Fibroblast of lung (primary cell): ENCODE results near the gene SPAG5. TPM values are rescaled to one million over a fixed set of nuclear protein-coding genes. Genes with fewer than 3 reads are reported as not detected.

Source experiments
- DNase-seq, 2 donors: peaks; one replicate each; pipeline versions ENCODE4 v3.0.0 to v3.0.0-alpha.2; 2010; ENCODE audit warnings: low read depth in 2 of 2
- H2AFZ ChIP-seq: 2 replicates; pipeline ENCODE4 v1.5.1; 2012; ENCODE audit warnings: low read length, control low read depth, inconsistent platforms
- H3K27ac ChIP-seq: 2 replicates; pipeline ENCODE4 v1.5.1; 2011; ENCODE audit warnings: low read length, control low read depth; ENCODE audit not compliant: insufficient read depth
- H3K27me3 ChIP-seq: 2 replicates; pipeline ENCODE4 v1.5.1; 2011; ENCODE audit warnings: mild to moderate bottlenecking, low read length; ENCODE audit not compliant: control insufficient read depth, insufficient read depth
- H3K36me3 ChIP-seq: 2 replicates; pipeline ENCODE4 v1.5.1; 2011; ENCODE audit warnings: low read length; ENCODE audit not compliant: control insufficient read depth, insufficient read depth
- H3K4me1 ChIP-seq: 2 replicates; pipeline ENCODE4 v1.5.1; 2011; ENCODE audit warnings: low read length; ENCODE audit not compliant: control insufficient read depth, insufficient read depth; ENCODE audit errors: extremely low read depth
- H3K4me2 ChIP-seq: 2 replicates; pipeline ENCODE4 v1.5.1; 2011; ENCODE audit warnings: low read length, control low read depth; ENCODE audit not compliant: insufficient read depth; ENCODE audit errors: extremely low read depth
- H3K4me3 ChIP-seq, 4 experiments: fragments of 200-600 bp in 1 of 4; sonication (generic) in 1 of 4; replicated peaks in 1 of 4; 2 replicates each; pipeline ENCODE4 v1.5.1; 2011 to 2016; ENCODE audit warnings: low read length in 4 of 4, low read depth in 3 of 4, mild to moderate bottlenecking in 3 of 4, control low read depth in 2 of 4, inconsistent platforms in 1 of 4, mixed read lengths in 1 of 4; ENCODE audit not compliant: insufficient read depth in 1 of 4; ENCODE audit errors: control extremely low read depth in 1 of 4
- H3K79me2 ChIP-seq: 2 replicates; pipeline ENCODE4 v1.5.1; 2012; ENCODE audit warnings: mild to moderate bottlenecking, low read length, inconsistent platforms; ENCODE audit not compliant: control insufficient read depth, insufficient read depth
- H3K9ac ChIP-seq: 2 replicates; pipeline ENCODE4 v1.5.1; 2011; ENCODE audit warnings: mild to moderate bottlenecking, low read length, control low read depth; ENCODE audit not compliant: insufficient read depth
- H3K9me3 ChIP-seq: 2 replicates; pipeline ENCODE4 v1.5.1; 2012; ENCODE audit warnings: low read depth, low read length; ENCODE audit not compliant: control insufficient read depth, insufficient read depth
- H4K20me1 ChIP-seq: 2 replicates; pipeline ENCODE4 v1.5.1; 2011; ENCODE audit warnings: low read length; ENCODE audit not compliant: control insufficient read depth, insufficient read depth; ENCODE audit errors: extremely low read depth
- EZH2 ChIP-seq: IDR thresholded peaks from 2 replicates; pipeline ENCODE4 v1.5.1; 2012; ENCODE audit warnings: low read length, control low read depth, mild to moderate bottlenecking; ENCODE audit errors: missing control alignments
- polyA plus RNA-seq, 2 donors: library from polyadenylated mRNA; depleted of rRNA in 1 of 2; stranded (reverse) in 1 of 2; unstranded in 1 of 2; fragments of >200 nt; gene quantifications; 2 replicates each; pipeline ENCODE4 v1.2.1, GENCODE V29; 2011 to 2012; ENCODE audit warnings: missing spikeins in 1 of 2
- total RNA-seq: library from RNA; depleted of rRNA; stranded (reverse); fragments of >200 nt; gene quantifications from 2 replicates; pipeline ENCODE4 v1.2.1, GENCODE V29; 2014
- TF ChIP-seq, protein P1 (sequence below), 2 donors: IDR thresholded peaks in 1 of 2; conservative IDR thresholded peaks in 1 of 2; 1 replicate in 1 of 2; 2 replicates in 1 of 2; pipeline ENCODE4 v1.5.1; 2011 to 2012; ENCODE audit warnings: low read length in 2 of 2, control low read depth in 1 of 2, inconsistent platforms in 1 of 2, low read depth in 1 of 2, mild to moderate bottlenecking in 1 of 2

The SPAG5 gene
- total and polyA plus RNA-seq, 2 donors (not counting 1 experiment from before 2014, with no cell fraction given), result 12.0 to 13.7 TPM

- DNase-seq, result peak; percentile 93
- peaks cover 6% of the 10 kb centered on the region for H3K4me1 ChIP-seq
- H3K9me3 ChIP-seq, result no peaks in the 10 kb centered on the region
- no peaks in the 10 kb centered on the region for H3K27me3 ChIP-seq
- H2AFZ ChIP-seq, result peak within 1 kb of the TSS; percentile 68
- TF ChIP-seq EZH2, result no peak
- TF ChIP-seq, protein P1, sequence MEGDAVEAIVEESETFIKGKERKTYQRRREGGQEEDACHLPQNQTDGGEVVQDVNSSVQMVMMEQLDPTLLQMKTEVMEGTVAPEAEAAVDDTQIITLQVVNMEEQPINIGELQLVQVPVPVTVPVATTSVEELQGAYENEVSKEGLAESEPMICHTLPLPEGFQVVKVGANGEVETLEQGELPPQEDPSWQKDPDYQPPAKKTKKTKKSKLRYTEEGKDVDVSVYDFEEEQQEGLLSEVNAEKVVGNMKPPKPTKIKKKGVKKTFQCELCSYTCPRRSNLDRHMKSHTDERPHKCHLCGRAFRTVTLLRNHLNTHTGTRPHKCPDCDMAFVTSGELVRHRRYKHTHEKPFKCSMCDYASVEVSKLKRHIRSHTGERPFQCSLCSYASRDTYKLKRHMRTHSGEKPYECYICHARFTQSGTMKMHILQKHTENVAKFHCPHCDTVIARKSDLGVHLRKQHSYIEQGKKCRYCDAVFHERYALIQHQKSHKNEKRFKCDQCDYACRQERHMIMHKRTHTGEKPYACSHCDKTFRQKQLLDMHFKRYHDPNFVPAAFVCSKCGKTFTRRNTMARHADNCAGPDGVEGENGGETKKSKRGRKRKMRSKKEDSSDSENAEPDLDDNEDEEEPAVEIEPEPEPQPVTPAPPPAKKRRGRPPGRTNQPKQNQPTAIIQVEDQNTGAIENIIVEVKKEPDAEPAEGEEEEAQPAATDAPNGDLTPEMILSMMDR (conservative IDR thresholded peaks at IDR 0.05 in 1 of 2, IDR thresholded peaks at IDR 0.05 in 1 of 2; ENCODE audit: low read depth in 1 of 2, low read length in 2 of 2), result no peak
- H3K79me2 ChIP-seq, result peaks cover 22% of the 10 kb centered on the region
- peak within 1 kb of the TSS; percentile 86 to 97 (median 89) for H3K4me3 ChIP-seq
- H3K4me2 ChIP-seq, result peak within 1 kb of the TSS; percentile 99
- H3K9ac ChIP-seq, result peak within 1 kb of the TSS; percentile 79
- H3K36me3 ChIP-seq, result peaks cover 7% of the 10 kb centered on the region
- no peaks in the 10 kb centered on the region for H4K20me1 ChIP-seq
- peak within 1 kb of the TSS; percentile 83 for H3K27ac ChIP-seq
Measured at GRCh38 chr17:28644787-28645575, 46.2 kb upstream of the SPAG5 start, which contains the start of gene BLTP2. BLTP2 (minus strand) TSS chr17:28645158; CDS start chr17:28645056, 102 bp downstream.

DNA sequence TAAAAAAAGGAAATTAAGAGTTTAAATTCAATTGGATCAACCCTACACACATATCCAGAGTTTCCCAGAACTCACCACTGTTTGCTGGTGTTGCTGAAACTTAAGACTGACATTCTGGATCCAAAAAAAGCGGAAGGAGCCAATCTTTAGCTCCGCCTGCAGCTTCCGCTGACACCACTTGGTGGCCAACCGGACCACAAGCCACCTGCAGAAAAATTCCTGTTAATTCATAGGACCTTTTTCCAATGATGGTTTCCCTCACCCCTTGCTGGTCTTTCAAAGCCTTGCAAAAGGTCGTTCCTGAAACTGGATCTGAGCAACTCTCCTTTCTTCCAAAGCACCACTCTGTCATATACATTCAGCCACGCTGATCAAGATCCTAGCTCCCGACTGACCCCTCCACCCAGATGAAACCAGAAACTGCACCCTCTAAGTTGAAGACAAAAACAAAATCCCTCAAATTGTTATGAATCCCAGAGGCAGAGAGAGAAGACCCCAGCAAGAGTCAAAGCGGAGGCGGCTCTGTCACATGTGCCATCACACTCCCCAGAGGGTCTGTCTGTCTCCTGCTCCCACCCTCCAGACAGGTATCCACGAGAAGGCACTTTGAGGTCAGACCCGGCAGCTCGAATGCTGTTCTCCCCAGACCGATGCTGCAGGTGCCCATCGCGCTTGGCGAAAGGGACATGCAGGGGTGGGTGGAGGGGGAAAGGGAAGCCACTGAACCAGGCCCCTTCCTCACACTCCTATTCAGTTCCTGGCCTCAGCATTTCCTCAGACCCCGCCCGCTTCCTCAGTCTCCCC lies 45.4 kb upstream of the SPAG5 start:
- H3K4me3 ChIP-seq, result peak overlapping the region; percentile 86 to 97 (median 89)
- no peaks in the 10 kb centered on the region for H3K27me3 ChIP-seq
- H3K27ac ChIP-seq, result peak overlapping the region; percentile 35
- peaks cover 22% of the 10 kb centered on the region for H3K79me2 ChIP-seq
- TF ChIP-seq, protein P1 (conservative IDR thresholded peaks at IDR 0.05 in 1 of 2, IDR thresholded peaks at IDR 0.05 in 1 of 2; ENCODE audit: low read depth in 1 of 2, low read length in 2 of 2), result peak; percentile 32 to 56
- TF ChIP-seq EZH2, result no peak
- H3K9ac ChIP-seq, result peak overlapping the region; percentile 79
- peaks cover 6% of the 10 kb centered on the region for H3K4me1 ChIP-seq
- peak overlapping the region; percentile 56 for H2AFZ ChIP-seq
- peak; percentile 53 to 55 for DNase-seq
- H3K4me2 ChIP-seq, result peak overlapping the region; percentile 99
- H4K20me1 ChIP-seq, result no peaks in the 10 kb centered on the region
- peaks cover 10% of the 10 kb centered on the region for H3K36me3 ChIP-seq
- no peaks in the 10 kb centered on the region for H3K9me3 ChIP-seq

DNA sequence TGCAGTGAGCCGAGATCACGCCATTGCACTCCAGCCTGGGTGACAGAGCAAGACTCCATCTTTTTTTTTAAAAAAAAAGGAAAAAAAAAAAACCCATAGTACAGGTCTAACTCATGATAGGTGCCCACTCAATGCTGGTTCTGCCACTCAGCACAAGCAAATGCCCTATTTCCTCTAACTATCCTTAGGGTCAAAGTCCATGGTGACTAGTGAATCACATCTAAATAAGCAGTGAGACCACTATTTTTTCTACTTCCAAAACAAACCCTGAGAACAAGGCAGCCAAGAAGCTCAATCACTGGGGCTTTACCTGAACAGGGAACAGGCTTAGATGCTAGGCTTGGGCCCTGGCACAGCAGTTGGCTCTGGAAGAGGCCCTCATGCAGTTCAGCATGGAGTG lies 42.8 kb upstream of the SPAG5 start:
- no peak overlapping the region for H3K4me3 ChIP-seq
- no peaks in the 10 kb centered on the region for H4K20me1 ChIP-seq
- no peak overlapping the region for H3K4me2 ChIP-seq
- no peaks in the 10 kb centered on the region for H3K9me3 ChIP-seq
- H3K27ac ChIP-seq, result no peak overlapping the region
- H3K27me3 ChIP-seq, result no peaks in the 10 kb centered on the region
- H3K4me1 ChIP-seq, result peaks cover 6% of the 10 kb centered on the region
- peaks cover 22% of the 10 kb centered on the region for H3K79me2 ChIP-seq
- TF ChIP-seq, protein P1 (conservative IDR thresholded peaks at IDR 0.05 in 1 of 2, IDR thresholded peaks at IDR 0.05 in 1 of 2; ENCODE audit: low read depth in 1 of 2, low read length in 2 of 2), result no peak
- no peak for TF ChIP-seq EZH2
- DNase-seq, result no peak
- no peak overlapping the region for H3K9ac ChIP-seq
- H3K36me3 ChIP-seq, result peaks cover 17% of the 10 kb centered on the region
- H2AFZ ChIP-seq, result no peak overlapping the region
